Measurements from ENCODE around the gene RPL15. TPM values are rescaled to one million over a fixed set of nuclear protein-coding genes. Genes with fewer than 3 reads are reported as not detected.

Gene RPL15
- total and polyA plus RNA-seq, 4 donors: 604 to 1,364 (median 1,055) TPM

DNA sequence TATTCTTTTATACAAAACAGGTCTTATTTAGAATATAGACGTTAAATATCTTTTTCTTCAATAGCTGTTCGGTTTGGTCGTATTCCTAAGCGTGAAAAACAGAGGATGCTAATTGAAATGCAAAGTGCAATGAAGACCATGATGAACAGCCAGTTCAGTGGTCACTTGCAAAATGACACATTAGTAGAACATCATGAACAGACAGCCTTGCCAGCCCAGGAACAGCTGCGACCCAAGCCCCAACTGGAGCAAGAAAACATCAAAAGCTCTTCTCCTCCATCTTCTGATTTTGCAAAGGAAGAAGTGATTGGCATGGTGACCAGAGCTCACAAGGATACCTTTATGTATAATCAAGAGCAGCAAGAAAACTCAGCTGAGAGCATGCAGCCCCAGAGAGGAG, 45.0 kb downstream of the RPL15 start:
- Histone ChIP-seq H3K9me3 (ENCODE audit: control insufficient read depth in 4 of 4, low read length in 3 of 4) (no peaks in the 10 kb centered on the region), H3K36me3 (ENCODE audit: control insufficient read depth in 4 of 4, insufficient read depth in 3 of 4, low read depth in 1 of 4, low read length in 3 of 4) (peaks cover 8 to 54% (median 24%) of the 10 kb centered on the region in 4 donors), H3K27me3 (ENCODE audit: control insufficient read depth in 4 of 4, insufficient read depth in 4 of 4, low read length in 3 of 4) (no peaks in the 10 kb centered on the region), H3K27ac (ENCODE audit: low read depth in 1 of 2, low read length in 2 of 2) (no peak overlapping the region), H3K4me1 (ENCODE audit: control insufficient read depth in 4 of 4, insufficient read depth in 4 of 4, low read length in 3 of 4) (no peaks in the 10 kb centered on the region), H3K9ac (ENCODE audit: low read depth in 1 of 2, low read length in 2 of 2) (no peak overlapping the region), H3K4me3 (ENCODE audit: low read depth in 1 of 3, low read length in 3 of 3) (no peak overlapping the region)
- WGBS: 97% methylated on average over 5 of the region's 5 CpGs
- TF ChIP-seq MAX (IDR thresholded peaks at IDR 0.05) (no peak), RAD21 (IDR thresholded peaks at IDR 0.05) (no peak), REST (IDR thresholded peaks at IDR 0.05) (no peak), FOXA1 (IDR thresholded peaks at IDR 0.05) (no peak), RXRA (IDR thresholded peaks at IDR 0.05) (no peak), SP1 (IDR thresholded peaks at IDR 0.05) (no peak), TAF1 (conservative IDR thresholded peaks at IDR 0.05) (no peak)
- TF ChIP-seq, protein P1, sequence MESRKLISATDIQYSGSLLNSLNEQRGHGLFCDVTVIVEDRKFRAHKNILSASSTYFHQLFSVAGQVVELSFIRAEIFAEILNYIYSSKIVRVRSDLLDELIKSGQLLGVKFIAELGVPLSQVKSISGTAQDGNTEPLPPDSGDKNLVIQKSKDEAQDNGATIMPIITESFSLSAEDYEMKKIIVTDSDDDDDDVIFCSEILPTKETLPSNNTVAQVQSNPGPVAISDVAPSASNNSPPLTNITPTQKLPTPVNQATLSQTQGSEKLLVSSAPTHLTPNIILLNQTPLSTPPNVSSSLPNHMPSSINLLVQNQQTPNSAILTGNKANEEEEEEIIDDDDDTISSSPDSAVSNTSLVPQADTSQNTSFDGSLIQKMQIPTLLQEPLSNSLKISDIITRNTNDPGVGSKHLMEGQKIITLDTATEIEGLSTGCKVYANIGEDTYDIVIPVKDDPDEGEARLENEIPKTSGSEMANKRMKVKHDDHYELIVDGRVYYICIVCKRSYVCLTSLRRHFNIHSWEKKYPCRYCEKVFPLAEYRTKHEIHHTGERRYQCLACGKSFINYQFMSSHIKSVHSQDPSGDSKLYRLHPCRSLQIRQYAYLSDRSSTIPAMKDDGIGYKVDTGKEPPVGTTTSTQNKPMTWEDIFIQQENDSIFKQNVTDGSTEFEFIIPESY (IDR thresholded peaks at IDR 0.05): no peak
- DNase-seq (ENCODE audit: low spot score): no peak

DNA sequence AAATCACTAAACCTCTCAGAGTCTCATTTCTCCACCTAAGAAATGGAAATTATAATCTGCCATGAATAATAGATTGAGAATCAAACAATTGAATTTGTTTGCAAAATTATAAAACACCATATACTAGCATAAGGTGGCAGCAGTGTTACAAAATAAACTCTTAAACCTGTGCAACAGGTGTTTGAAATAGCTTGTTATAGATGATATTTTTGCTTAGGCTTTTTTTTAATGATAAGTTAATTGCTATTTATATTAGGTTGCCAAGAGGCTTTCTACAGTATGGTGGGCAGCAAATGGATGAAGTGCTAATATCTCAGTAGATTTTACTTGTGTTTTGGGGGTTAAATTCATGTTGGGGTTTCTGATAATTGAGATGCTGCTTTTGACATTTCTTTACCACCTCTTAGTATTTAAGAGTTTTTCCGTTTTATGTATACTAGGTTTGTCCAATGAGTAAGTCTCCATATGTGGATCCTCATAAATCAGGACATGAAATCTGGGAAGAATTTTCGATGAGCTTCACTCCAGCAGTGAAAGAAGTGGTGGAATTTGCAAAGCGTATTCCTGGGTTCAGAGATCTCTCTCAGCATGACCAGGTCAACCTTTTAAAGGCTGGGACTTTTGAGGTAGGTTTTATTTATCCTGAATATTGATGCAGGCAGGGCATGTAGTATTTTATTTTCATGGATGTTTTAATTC, 47.8 kb downstream of the RPL15 start:
- Histone ChIP-seq H3K9ac (ENCODE audit: low read depth in 1 of 2, low read length in 2 of 2) (no peak overlapping the region), H3K27ac (ENCODE audit: low read depth in 1 of 2, low read length in 2 of 2) (no peak overlapping the region), H3K4me3 (ENCODE audit: low read depth in 1 of 3, low read length in 3 of 3) (no peak overlapping the region), H3K4me1 (ENCODE audit: control insufficient read depth in 4 of 4, insufficient read depth in 4 of 4, low read length in 3 of 4) (no peaks in the 10 kb centered on the region), H3K36me3 (ENCODE audit: control insufficient read depth in 4 of 4, insufficient read depth in 3 of 4, low read depth in 1 of 4, low read length in 3 of 4) (peaks cover 9 to 63% (median 31%) of the 10 kb centered on the region in 4 donors), H3K9me3 (ENCODE audit: control insufficient read depth in 4 of 4, low read length in 3 of 4) (no peaks in the 10 kb centered on the region), H3K27me3 (ENCODE audit: control insufficient read depth in 4 of 4, insufficient read depth in 4 of 4, low read length in 3 of 4) (no peaks in the 10 kb centered on the region)
- 95% methylated on average over 3 of the region's 3 CpGs for WGBS
- DNase-seq (ENCODE audit: low spot score): no peak
- TF ChIP-seq MAX (IDR thresholded peaks at IDR 0.05) (no peak), NR2F2 (IDR thresholded peaks at IDR 0.05) (no peak), TAF1 (conservative IDR thresholded peaks at IDR 0.05) (no peak), HNF4A (conservative IDR thresholded peaks at IDR 0.05) (no peak), CTCF (IDR thresholded peaks at IDR 0.05; ENCODE audit: low read depth, low read length, missing input control) (no peak), GABPA (IDR thresholded peaks at IDR 0.05 in 1 of 2, conservative IDR thresholded peaks at IDR 0.05 in 1 of 2) (no peak), RXRA (IDR thresholded peaks at IDR 0.05) (no peak), FOXA2 (IDR thresholded peaks at IDR 0.05) (no peak), EGR1 (IDR thresholded peaks at IDR 0.05; ENCODE audit: low read depth in 2 of 2) (no peak), JUND (IDR thresholded peaks at IDR 0.05) (no peak), RAD21 (IDR thresholded peaks at IDR 0.05) (no peak), SP1 (IDR thresholded peaks at IDR 0.05) (no peak), HNF4G (IDR thresholded peaks at IDR 0.05) (no peak), YY1 (IDR thresholded peaks at IDR 0.05) (no peak)
- TF ChIP-seq, protein P2, sequence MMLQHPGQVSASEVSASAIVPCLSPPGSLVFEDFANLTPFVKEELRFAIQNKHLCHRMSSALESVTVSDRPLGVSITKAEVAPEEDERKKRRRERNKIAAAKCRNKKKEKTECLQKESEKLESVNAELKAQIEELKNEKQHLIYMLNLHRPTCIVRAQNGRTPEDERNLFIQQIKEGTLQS (IDR thresholded peaks at IDR 0.05): no peak

All from liver (tissue), 9 donors.